GM03348 (cell line): Measurements from ENCODE around the gene C19orf73.
A peak's percentile ranks its signal among the peaks of the same experiment; 100 is the strongest.
"Not testable (repeated sequence)": the region's sequence is repeated elsewhere in the genome, so short reads cannot be mapped to it uniquely, and the experiment has no call there.

Experiments
- DNase-seq: peaks from one replicate; pipeline ENCODE4 v3.0.0; 2012; ENCODE audit warnings: low spot score

The C19orf73 gene

DNA sequence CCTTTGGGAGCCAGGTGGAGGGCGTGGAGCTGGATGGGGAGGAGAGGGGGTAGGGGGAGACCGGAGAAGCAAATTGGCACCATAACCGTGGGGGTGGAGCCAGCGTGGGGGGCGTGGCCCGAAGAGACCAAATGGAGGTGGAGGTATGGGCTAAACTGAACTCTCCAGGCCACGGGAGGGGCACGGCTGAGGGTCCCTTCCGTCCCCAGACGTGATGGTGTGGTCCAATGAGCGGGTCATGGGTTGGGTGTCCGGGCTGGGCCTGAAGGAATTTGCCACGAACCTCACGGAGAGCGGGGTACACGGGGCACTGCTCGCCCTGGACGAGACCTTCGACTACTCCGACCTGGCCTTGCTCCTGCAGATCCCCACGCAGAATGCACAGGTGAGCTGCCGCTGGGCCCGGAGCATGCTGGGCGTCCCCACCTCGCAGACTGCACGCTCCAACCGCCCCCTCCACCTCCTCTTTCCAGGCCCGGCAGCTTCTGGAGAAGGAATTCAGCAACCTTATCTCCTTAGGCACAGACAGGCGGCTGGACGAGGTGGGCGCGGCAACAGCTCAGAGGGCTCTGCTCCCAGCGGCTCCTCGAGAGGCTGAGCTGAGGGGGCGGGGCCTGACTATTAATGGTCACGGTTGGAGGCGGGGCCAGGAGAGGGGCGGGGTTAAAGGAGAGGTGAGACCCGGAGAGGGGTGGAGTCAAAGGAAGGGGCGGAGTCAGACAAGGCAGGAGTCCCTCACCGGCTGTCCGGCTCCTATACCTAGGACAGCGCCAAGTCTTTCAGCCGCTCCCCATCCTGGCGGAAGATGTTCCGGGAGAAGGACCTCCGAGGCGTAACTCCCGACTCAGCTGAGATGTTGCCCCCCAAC is 30.1 kb upstream of the C19orf73 start:
- DNase-seq: peak; percentile 96

DNA sequence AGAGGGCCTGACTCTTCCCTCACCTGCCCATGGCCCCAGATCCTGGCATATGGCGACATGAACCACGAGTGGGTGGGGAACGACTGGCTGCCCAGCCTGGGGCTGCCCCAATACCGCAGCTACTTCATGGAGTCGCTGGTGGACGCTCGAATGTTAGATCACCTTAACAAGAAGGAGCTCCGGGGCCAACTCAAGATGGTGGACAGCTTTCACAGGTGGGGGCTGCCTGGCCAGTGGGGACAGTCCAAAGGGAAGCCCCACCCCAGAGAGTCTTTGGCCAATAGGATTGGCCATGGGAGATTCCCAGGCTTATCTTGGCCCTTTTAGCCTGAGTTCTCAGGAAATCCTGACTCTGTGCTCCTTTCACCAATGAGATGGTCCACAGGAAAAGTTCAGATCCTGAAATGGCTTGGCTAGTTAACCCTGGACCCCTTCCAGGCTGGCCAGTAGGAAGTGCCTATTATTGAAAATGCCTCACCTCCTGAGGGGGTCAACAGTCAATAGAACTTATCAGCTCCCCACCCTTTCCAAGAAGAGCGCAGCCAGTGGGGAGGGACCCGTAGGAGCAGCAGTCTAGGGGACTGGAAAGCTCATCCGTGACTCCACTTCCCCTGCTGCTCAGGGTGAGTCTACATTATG is 29.2 kb upstream of the C19orf73 start:
- DNase-seq: no peak

DNA sequence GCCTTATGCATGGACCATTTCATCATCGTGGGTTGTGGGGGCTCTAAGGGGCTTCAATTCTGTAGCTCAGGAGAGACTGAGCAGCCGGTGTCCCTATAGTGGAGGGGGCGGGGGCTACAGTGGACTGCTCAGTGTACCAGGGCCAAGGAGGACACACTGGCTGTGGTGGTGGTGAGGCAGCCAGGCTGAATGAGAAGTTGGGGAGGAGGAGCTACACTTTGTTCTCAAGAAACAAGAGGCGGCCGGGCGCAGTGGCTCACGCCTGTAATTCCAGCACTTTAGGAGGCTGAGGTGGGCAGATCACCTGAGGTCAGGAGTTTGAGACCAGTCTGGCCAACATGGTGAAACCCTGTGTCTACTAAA is 27.4 kb upstream of the C19orf73 start:
- DNase-seq: not testable (repeated sequence)

DNA sequence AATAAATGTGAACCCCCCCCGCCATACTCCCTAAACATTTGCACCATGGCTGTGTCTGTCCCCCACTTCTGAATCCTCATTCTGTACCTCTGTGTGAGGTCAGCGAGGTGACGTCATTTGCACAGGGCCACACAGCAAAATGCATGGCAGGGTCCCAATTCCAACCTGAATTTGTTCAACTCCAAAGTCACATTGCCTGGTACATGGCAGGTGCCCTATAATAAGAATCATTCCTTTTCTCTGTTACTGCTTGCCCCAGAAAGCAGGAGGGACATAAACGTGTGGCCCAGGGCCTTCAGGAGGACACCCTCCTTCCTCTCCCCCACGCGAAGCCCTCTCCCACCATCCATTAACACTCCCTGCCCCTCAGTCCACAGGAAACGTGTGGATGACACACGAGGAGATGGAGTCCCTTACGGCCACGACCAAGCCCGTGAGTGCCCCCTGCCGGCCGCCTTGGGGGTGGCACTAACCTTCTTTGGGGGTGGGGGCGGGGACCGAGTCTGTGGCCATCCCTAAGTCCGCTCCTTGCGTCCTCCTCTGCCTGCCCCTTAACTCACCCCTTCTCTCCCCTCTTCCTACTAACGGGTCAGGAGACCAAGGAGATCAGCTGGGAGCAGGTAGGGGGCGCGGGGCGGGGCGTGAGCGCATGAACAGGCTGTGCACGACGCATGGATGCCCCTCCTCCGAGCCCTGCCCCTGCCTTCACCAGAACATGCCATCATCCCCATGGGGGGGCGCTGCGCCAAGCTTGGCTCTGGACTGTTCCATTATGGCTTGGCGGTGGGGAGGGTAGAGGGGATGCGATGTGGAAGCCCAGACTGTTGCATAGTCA is 26.8 kb upstream of the C19orf73 start:
- peak; percentile 89 for DNase-seq

DNA sequence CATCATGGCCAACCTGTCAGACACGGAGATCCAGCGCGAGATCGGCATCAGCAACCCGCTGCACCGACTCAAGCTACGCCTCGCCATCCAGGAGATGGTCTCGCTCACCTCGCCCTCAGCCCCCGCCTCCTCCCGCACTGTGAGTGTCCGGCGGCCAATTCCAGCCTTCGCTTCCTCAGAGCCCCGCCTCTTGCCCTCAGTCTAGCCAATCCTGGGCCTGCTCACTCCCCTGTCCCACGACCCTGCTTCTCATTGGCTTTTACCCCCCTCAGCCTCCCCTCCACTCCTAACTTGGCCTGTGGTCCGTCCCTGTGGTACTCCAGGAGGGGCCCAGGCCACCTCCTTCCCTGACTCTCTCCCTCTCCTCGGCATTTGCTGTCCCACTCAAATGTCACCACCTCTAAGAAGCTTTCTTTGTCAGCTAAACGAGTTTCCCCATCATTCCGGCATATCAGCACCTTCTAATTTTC is 24.0 kb upstream of the C19orf73 start:
- DNase-seq: peak; percentile 98

DNA sequence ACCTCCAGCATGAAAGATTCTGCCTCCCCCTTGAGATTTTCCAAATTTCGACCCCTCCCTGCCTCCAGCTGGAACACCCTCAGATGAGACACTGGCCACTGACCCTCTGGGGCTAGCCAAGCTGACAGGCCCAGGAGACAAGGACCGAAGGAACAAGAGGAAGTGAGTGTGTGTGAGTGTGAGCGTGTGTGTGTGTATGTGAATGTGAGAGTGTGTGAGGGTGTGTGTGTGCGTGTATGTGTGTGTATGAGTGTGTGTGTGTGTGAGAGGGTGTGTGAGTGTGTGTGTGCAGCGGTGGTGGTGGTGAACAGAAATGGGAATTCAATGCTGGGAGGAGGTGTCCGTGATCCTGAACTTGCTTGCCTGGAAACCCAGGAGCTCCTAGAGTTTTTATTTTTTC is 22.4 kb upstream of the C19orf73 start:
- DNase-seq: no peak

DNA sequence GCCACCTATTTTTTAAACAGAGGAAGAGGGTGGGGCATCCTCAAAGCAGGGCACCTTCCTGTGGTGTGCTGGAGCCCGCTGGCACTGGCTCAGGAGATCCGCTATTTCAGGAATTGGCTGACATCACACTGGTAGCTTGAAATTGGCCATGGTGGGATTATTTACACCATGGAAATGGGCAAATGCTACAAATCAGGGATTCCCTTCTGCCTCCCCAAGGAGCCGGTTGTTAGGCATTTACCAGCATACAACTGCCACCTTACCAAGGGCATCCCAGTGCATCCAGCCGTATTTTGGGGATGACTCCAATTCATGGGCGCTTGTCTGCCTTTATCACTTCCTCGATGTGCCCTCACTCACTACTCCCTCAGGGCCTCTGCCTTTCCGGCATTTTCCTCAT is 22.0 kb upstream of the C19orf73 start:
- no peak for DNase-seq

DNA sequence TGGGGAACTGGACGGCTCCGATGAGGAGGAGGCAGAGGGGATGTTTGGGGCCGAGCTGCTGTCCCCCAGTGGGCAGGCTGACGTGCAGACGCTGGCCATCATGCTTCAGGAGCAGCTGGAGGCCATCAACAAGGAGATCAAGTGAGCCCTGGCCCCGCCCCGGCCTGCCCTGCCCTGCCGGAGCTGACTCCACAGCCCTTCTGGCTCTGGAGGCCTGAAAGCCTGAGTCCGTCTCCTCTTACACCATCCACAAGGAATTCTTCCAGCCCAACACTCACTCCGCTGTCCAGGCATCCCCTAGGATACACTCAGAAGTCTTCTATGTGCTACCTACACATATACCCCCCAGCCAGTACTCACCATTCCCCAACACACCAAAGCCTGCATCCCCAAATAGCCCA is 17.8 kb upstream of the C19orf73 start:
- no peak for DNase-seq

DNA sequence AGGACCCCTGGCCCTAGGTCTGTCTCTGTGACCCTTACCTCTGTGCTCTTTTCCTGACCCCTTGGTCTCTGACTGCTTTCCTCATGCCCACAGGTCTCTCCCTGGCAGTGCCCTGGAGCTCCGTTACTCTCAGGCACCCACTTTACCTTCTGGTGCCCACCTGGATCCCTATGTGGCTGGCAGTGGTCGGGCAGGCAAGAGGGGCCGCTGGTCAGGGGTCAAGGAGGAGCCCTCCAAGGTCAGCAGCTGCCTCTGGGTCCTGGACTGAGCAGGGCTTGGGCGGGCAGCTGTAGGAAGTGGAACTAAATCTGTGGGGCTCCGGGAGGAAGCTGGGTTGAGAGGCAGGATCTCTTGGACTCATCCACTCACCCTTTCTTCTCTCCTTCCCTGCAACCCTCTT is 16.7 kb upstream of the C19orf73 start:
- DNase-seq: no peak

DNA sequence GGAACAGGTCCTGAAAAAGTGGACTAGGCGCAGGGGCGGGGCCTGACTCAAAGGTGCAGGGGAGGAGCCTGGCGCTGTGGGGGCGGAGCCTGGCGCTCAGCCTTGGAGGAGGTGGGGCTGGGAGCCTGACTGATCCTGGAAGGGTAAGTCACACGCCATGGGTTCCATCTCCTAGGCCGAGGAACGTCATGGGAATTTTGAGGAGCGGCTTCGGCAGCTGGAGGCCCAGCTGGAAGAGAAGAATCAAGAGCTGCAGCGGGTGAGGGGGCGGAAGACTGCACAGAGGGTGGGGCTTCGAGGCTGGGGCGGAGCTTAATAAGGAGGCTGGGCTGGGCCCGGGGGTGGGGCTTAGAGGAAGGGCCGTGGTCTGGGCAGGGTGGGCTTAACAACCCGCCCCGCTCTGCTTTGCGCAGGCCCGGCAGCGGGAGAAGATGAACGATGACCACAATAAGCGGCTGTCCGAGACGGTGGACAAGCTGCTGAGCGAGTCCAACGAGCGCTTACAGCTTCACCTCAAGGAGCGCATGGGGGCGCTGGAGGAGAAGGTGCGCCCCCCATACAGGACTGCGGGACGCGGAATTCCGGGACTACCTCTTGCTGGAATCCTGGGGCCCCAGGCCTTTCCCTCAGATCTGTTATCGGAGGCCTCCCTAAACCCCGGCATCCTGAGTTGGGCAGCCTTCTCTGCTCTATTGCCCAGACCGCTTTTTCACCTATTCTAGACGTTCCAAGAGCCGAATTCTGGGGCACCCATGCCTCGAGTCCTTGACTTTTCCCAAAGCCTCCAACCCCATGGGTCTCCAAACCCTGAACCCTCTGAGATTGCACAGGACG is 14.9 kb upstream of the C19orf73 start:
- DNase-seq: no peak

DNA sequence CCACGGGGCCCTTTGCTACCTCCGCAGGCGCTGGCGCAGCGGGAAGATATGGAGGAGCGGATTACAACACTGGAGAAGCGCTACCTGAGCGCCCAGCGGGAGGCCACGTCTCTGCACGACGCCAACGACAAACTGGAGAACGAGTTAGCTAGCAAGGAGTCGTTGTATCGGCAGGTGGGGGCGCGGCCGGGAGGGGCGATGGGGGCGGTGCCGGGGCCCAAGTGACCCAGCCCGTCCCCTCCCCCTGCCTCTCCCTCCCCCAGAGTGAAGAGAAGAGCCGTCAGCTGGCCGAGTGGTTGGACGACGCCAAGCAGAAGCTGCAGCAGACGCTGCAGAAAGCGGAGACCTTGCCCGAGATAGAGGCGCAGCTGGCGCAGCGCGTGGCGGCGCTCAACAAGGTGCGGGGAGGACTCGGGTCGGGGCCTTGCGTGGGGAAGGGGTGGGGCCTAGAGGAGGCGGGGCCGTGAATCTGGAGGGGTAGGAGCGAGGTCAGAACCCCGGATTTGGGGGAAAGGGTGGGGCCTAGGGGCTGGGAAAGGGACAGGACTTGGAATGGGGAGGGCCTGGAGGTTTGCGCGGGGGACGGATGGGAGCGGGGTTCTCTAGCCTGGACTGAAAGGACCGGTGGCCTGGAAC is 14.1 kb upstream of the C19orf73 start:
- no peak for DNase-seq

DNA sequence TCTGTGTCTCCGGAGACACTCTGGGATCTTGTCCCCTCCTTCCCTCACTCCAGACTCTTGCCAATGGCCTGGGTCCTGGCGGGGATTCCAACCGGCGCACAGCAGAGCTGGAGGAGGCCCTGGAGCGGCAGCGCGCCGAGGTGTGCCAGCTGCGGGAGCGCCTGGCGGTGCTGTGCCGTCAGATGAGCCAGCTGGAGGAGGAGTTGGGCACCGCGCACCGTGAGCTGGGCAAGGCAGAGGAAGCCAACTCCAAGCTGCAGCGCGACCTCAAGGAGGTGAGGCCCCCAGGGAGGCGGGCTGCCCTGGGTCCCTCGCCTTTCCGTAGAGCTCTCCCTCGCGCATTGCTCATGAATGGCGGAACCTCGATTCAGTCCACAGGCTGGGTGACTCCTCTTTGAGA is 11.4 kb upstream of the C19orf73 start:
- no peak for DNase-seq

DNA sequence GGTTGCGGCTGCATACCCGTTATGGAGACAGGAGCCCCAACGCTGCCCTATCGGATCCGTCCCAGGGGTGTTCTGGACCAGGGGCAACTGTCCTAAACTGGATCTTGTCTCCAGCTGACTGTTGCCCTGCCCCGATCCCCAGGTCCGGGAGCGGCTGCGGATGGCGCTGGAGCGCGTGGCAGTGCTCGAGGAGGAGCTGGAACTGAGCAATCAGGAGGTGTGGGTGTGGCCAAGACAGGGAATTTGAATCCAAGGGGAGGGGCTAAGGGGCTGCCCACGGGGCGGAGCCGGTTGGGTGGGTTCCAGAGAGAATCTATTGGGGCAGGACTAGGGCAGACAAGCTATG is 10.3 kb upstream of the C19orf73 start:
- no peak for DNase-seq

DNA sequence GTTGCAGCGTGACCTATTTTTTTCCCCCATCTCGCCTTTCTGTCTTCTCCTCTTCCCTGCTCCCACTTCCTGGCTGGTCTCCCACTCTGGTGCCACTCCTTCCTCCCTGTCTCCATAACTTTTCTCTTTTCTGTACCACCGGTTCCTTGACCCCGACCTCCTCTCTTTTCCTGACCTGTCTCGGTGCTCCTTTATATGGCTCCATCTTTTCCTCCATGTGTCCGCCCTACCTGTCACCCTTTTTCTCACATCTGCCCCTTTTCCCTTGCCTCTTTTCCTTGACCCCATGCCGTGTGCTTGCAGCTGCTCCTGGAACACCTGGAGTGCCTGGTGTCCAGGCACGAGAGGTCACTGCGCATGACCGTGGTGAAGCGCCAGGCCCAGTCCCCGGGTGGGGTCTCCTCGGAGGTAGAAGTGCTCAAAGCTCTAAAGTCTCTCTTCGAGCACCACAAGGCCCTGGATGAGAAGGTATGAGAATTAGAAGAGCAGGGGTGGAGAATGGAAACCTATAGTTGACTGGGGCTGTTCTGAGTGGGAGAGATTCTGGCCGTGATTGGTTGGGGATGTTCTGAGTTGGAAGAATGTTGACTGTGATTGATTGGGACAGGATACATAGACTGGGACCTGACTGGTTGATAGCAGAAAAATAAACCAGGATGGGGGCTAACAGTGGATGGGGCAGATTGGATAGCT is 9.7 kb upstream of the C19orf73 start:
- no peak for DNase-seq

DNA sequence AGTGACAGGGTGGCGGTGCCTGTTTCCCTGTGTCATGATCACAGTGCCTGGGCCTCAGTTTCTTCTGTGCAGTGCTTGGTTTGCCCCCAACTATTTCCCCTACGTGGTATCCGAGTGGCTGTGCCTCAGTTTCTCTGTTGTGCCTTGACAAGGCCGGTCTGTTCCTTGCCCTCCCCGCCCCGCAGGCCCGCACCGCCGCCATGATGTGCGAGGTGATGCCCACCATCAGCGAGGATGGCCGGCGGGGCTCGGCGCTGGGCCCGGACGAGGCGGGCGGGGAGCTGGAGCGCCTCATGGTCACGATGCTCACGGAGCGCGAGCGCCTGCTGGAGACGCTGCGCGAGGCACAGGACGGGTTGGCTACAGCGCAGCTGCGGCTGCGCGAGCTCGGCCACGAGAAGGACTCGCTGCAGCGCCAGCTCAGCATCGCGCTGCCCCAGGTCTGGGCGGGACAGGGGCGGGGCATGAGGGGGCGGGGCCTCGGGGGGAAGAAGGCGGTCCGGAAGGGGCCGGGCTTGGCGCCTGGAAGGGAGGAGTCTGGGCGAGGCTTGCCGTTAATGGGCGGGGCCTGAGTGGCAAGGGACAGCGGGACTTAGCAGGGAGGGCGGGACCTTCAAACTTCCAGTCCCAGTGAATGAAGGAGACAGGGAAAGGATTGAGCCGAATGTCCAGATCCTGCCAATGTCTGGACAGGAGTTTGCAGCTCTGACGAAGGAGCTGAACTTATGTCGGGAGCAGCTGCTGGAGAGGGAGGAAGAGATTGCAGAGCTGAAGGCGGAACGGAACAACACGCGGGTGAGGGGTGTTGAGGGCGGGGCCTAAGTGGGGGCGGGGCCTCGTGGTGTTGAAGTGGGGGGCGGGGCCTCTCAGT is 9.0 kb upstream of the C19orf73 start:
- DNase-seq: peak; percentile 99

DNA sequence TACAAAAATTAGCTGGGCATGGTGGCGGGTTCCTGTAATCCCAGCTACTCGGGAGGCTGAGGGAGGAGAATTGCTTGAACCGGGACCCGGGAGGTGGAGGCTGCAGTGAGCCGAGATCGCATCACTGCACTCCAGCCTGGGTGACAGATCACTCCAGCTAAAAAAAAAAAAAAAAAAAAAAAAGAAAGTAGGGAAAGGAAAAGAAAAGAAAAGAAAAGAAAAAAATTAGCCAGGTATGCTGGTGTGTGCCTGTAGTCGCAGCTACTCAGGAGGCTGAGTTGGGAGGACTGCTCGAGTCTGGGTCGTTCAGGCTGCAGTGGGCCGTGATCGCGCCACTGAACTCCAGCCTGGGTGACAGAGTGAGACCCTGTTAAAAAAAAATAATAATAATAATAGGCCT is 8.3 kb upstream of the C19orf73 start:
- DNase-seq: not testable (repeated sequence)

DNA sequence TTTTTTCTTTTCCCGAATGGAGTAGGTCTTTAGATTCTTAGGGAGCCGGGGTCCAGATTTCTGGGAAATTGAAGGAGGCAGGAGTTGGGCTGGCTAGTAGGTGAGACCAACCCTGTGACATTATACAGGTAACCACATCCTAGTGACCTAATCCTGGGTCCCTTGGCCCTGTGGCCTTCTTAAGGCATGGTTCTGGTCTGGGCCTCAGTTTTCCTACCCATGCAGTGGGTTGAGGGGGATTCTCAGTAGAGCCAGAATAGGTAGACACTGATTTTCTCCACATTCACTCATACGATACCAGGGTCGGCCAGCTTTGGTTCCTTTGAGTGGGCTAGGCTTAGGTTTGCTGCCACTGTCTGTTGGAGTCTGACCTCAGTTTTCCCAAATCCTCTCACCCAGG is 7.6 kb upstream of the C19orf73 start:
- no peak for DNase-seq

DNA sequence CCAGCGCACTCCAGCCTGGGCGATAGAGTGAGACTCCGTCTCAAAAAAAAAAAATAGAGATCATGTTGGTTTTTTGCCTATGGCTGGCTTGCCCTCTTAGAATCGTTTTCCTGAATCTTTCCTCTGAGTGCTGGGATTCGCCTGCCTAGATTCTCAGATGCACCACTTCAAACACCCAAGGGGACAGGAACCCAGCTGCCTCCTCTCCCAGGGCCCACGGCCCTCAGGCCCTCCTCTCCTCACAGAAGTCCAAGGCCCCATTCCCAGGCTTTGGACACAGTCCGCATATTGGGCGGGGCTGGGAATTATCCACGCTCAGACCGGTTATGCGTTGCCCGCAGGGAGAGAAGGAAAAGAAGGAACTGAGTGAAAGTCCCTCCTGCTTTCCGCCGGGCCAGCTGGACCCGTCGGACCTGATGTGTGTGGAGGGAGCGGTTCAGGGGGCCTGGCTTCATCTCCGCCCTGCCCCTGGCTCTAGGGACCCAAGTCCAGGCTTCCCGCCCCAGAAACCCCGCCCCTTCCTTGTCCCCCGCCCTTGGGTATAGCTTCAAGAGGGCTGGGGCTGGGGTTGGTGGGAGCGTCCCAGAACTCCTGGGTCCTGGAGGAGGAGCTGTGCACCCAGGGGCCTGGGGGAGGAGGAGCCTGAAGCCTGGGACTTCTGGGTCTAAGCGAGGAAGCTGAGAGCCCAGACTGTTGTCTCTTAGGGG is 6.2 kb upstream of the C19orf73 start:
- no peak for DNase-seq

DNA sequence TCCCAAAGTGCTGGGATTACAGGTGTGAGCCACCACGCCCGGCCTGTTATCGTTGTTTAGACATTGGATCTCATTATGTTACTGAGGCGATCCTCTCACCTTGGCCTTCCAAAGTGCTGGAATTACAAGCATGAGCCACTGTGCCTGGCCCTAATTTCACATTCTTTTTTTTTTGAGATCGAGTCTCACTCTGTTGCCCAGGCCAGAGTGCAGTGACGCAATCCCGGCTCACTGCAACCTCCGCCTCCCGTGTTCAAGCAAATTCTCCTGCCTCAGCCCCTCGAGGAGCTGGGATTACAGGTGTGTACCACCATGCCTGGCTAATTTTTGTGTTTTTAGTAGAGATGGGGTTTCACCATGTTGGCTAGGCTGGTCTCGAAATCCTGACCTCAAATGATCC is 4.3 kb upstream of the C19orf73 start:
- not testable (repeated sequence) for DNase-seq
